K562 (cell line): ENCODE measurements around the gene SMIM15. TPM values are rescaled to one million over a fixed set of nuclear protein-coding genes. Genes with fewer than 3 reads are reported as not detected.

Experiments
- ATAC-seq: fragments of 200-7000 bp; cut with Tn5 transposase; 3 replicates; pipeline ENCODE4 v1.9.1; 2020; ENCODE audit warnings: moderate library complexity
- BruUV-seq: library from RNA; stranded (reverse); fragments of 400-500 nt; replicated peaks from 2 replicates; lab custom pipeline; 2021; lab: Mats Ljungman, UMichigan
- CTCF ChIA-PET: fragments of 300-600 bp; formaldehyde crosslinking; extraction: SDS; loops from one replicate; lab custom pipeline; 2021; ENCODE audit warnings: low intra/inter-chr PET ratio; lab: Yijun Ruan, JAX
- POLR2A ChIA-PET: fragments of 300-600, 350-650 bp; sonication (Branson Sonifier 250); formaldehyde crosslinking; extraction: SDS; loops from one replicate; lab custom pipeline; 2021; ENCODE audit warnings: antibody characterized with exemption, inconsistent platforms; lab: Yijun Ruan, JAX
- DNase-seq, 4 experiments: peaks; one replicate each; pipeline versions ENCODE4 v3.0.0 to v3.0.0-alpha.2; 2011 to 2018; ENCODE audit warnings: low spot score in 3 of 4, mixed read lengths in 3 of 4; ENCODE audit errors: extremely low read depth in 1 of 4
- FAIRE-seq: peaks from 2 replicates; lab custom pipeline; 2011; peaks lifted over from hg19 to GRCh38; lab: Jason Lieb, UNC
- H2AFZ ChIP-seq: 2 replicates; pipeline ENCODE4 v1.6.0; 2011; ENCODE audit warnings: low read depth, low read length, control low read depth, inconsistent platforms
- H3K27ac ChIP-seq: fragments of 200-600 bp; 3 replicates; pipeline ENCODE4 v1.8.0; 2011; ENCODE audit warnings: low read depth, mild to moderate bottlenecking, control low read depth, inconsistent platforms, low read length, moderate library complexity, mixed read lengths; ENCODE audit errors: extremely low read depth
- H3K27me3 ChIP-seq, 2 experiments: fragments of 300-600 bp in 1 of 2; 2 replicates in 1 of 2; 3 replicates in 1 of 2; pipeline versions ENCODE4 v1.6.0 to v1.8.0; 2011; ENCODE audit warnings: inconsistent platforms in 2 of 2, low read length in 2 of 2, mild to moderate bottlenecking in 1 of 2, mixed read lengths in 1 of 2, moderate library complexity in 1 of 2; ENCODE audit not compliant: control insufficient read depth in 2 of 2, insufficient read depth in 2 of 2
- H3K36me3 ChIP-seq: fragments of 300-600 bp; 3 replicates; pipeline ENCODE4 v1.8.0; 2011; ENCODE audit warnings: mild to moderate bottlenecking, low read length, inconsistent platforms; ENCODE audit not compliant: control insufficient read depth, insufficient read depth
- H3K4me1 ChIP-seq, 2 experiments: fragments of 200-600 bp in 1 of 2; replicated peaks in 1 of 2; 2 replicates in 1 of 2; 3 replicates in 1 of 2; pipeline versions ENCODE4 v1.5.1 to v1.8.0; 2011; ENCODE audit warnings: inconsistent platforms in 2 of 2, low read length in 2 of 2, mild to moderate bottlenecking in 1 of 2, mixed read lengths in 1 of 2, moderate library complexity in 1 of 2; ENCODE audit not compliant: control insufficient read depth in 2 of 2, insufficient read depth in 2 of 2
- H3K4me2 ChIP-seq: 2 replicates; pipeline ENCODE4 v1.6.1; 2011; ENCODE audit warnings: low read length, control low read depth, inconsistent platforms, mixed read lengths; ENCODE audit not compliant: insufficient read depth
- H3K4me3 ChIP-seq: fragments of 200-600 bp; sonication (generic), shearing (Covaris generic); 2 replicates; pipeline ENCODE4 v1.5.1; 2016; ENCODE audit warnings: control low read depth, inconsistent platforms
- H3K79me2 ChIP-seq: fragments of 200-600 bp; 3 replicates; pipeline ENCODE4 v1.8.0; 2011; ENCODE audit warnings: low read length, inconsistent platforms; ENCODE audit not compliant: control insufficient read depth, insufficient read depth
- H3K9ac ChIP-seq, 2 experiments: 2 replicates each; pipeline versions ENCODE4 v1.6.0 to v1.6.1; 2011; ENCODE audit warnings: low read depth in 2 of 2, low read length in 2 of 2, control low read depth in 1 of 2, inconsistent platforms in 1 of 2, mild to moderate bottlenecking in 1 of 2, mixed read lengths in 1 of 2; ENCODE audit not compliant: insufficient read depth in 1 of 2
- H3K9me1 ChIP-seq: one replicate; pipeline ENCODE4 v1.6.0; 2011; ENCODE audit warnings: inconsistent platforms, mild to moderate bottlenecking, low read length, moderate library complexity; ENCODE audit not compliant: control insufficient read depth, insufficient read depth
- H3K9me3 ChIP-seq: replicated peaks from 2 replicates; pipeline ENCODE4 v1.5.1; 2011; ENCODE audit warnings: low read depth, low read length, inconsistent platforms; ENCODE audit not compliant: control insufficient read depth, insufficient read depth
- H4K20me1 ChIP-seq: replicated peaks from 2 replicates; pipeline ENCODE4 v1.6.1; 2011; ENCODE audit warnings: low read length, inconsistent platforms, mixed read lengths; ENCODE audit not compliant: control insufficient read depth, insufficient read depth
- CCAR2 ChIP-seq: fragments of 200-400 bp; formaldehyde crosslinking; IDR thresholded peaks from 2 replicates; pipeline ENCODE4 v1.6.1; 2017; ENCODE audit warnings: mild to moderate bottlenecking, low read depth, low read length
- HDAC6 ChIP-seq: IDR thresholded peaks from 2 replicates; pipeline ENCODE4 v1.6.1; 2012; ENCODE audit warnings: low read depth, mild to moderate bottlenecking, control low read depth, inconsistent platforms, low read length, moderate library complexity
- HOXB6 ChIP-seq: fragments of 250-450 bp; sonication (Bioruptor Pico); IDR thresholded peaks from 2 replicates; pipeline ENCODE4 v1.5.1; 2022; ENCODE audit warnings: mild to moderate bottlenecking, borderline replicate concordance
- MAFK ChIP-seq: IDR thresholded peaks from 2 replicates; pipeline ENCODE4 v1.6.1; 2011; ENCODE audit warnings: low read length, improper control_type of control experiment
- MBD1 ChIP-seq: fragments of 250-450 bp; sonication (Bioruptor Pico); IDR thresholded peaks from 2 replicates; pipeline ENCODE4 v1.8.0; 2022; ENCODE audit warnings: inconsistent platforms
- POLR3A ChIP-seq: IDR thresholded peaks from 2 replicates; pipeline ENCODE4 v1.6.1; 2011; ENCODE audit warnings: borderline replicate concordance, mild to moderate bottlenecking, moderate library complexity; ENCODE audit not compliant: insufficient read length, insufficient read depth; ENCODE audit errors: extremely low read depth
- ZKSCAN8 ChIP-seq: fragments of 200-800 bp; sonication (Bioruptor generic); IDR thresholded peaks from 2 replicates; pipeline ENCODE4 v1.6.1; 2016; ENCODE audit warnings: missing genetic modification characterization, missing compliant biosample characterization
- ZSCAN29 ChIP-seq: fragments of 450-650 bp; IDR thresholded peaks from 2 replicates; pipeline ENCODE4 v1.6.1; 2017
- WGBS: fragments of 100-300 bp; shearing (Covaris generic); methylation state at CpG from one replicate; pipeline ENCODE4 v1.1.6; 2016; ENCODE audit warnings: low coverage, mixed read lengths; ENCODE audit not compliant: insufficient coverage; ENCODE audit errors: missing lambda C conversion rate; 5-methylcytosine and 5-hydroxymethylcytosine counted together
- in situ Hi-C: fragments of 300-500 bp; cut with MboI; formaldehyde crosslinking; loops from 4 replicates; pipeline ENCODE4 v1.15.0; 2018; ENCODE audit warnings: inconsistent platforms, mixed read lengths
- intact Hi-C: fragments of 100-400 bp; cut with micrococcal nuclease; formaldehyde crosslinking; loops from 2 replicates; pipeline ENCODE4 v1.14.2; 2022
- polyA plus RNA-seq, 8 experiments: library from polyadenylated mRNA; depleted of rRNA in 4 of 8; stranded (reverse) in 5 of 8; unstranded in 3 of 8; fragments of >200 nt; fragmentation: Nextera tagmentation in 2 of 8; fragmentation: Illumina TruSeq in 1 of 8; extraction: Ambion mirVana in 2 of 8; extraction: Trizol in 1 of 8; gene quantifications; 2 replicates each; pipeline versions ENCODE4 v1.2.1 to v1.2.3, GENCODE V29; 2011 to 2014; ENCODE audit warnings: inconsistent platforms in 1 of 8, missing spikeins in 1 of 8
- total RNA-seq, 7 experiments: library from RNA; depleted of rRNA in 6 of 7; stranded (reverse); fragments of >200 nt in 6 of 7; fragmentation: Illumina TruSeq in 2 of 7; extraction: Trizol in 2 of 7; gene quantifications; 2 replicates each; pipeline versions ENCODE4 v1.2.1 to v1.2.3, GENCODE V29; 2011 to 2021; ENCODE audit warnings: low replicate concordance in 1 of 7

Gene SMIM15
- total and polyA plus RNA-seq, 9 of the 15 experiments (the other 6 are each of a cell fraction or from before 2014, with no cell fraction given) = 16.6 to 124 (median 82.0) TPM

GRCh38 chr5:61177070-61177469 lies 14.8 kb upstream of the SMIM15 start:
- WGBS = 29% methylated on average over 3 of the region's 3 CpGs
- H2AFZ ChIP-seq = no peak overlapping the region; the same call in 1 of the 2 replicates
- BruUV-seq = no TSS peak
- no peak overlapping the region for H3K4me3 ChIP-seq
- H3K9me1 ChIP-seq = no peaks in the 10 kb centered on the region
- DNase-seq (no peak), ATAC-seq (no peak), FAIRE-seq (no peak)
- H3K4me1 ChIP-seq = no peaks in the 10 kb centered on the region
- H4K20me1 ChIP-seq = 0 out of 2 replicates have a peak, but pooled peaks cover 2% of the 10 kb centered on the region
- no peak overlapping the region for H3K4me2 ChIP-seq
- no peaks in the 10 kb centered on the region for H3K27me3 ChIP-seq
- ChIA-PET POLR2A (no interaction called here), CTCF (no interaction called here)
- no peaks in the 10 kb centered on the region for H3K9me3 ChIP-seq
- no peaks in the 10 kb centered on the region for H3K79me2 ChIP-seq
- H3K36me3 ChIP-seq = no peaks in the 10 kb centered on the region
- in situ Hi-C loops (no loop called here), intact Hi-C loops (no loop called here)
- no peak overlapping the region for H3K9ac ChIP-seq
- no peak for TF ChIP-seq HDAC6
- no peak for TF ChIP-seq CCAR2
- TF ChIP-seq ZKSCAN8 (CRISPR knock-in tag) = no peak
- TF ChIP-seq MAFK = no peak
- TF ChIP-seq ZSCAN29 = no peak
- no peak for TF ChIP-seq MBD1
- no peak for TF ChIP-seq HOXB6 (CRISPR knock-in tag)
- no peak for TF ChIP-seq POLR3A
- no peak overlapping the region for H3K27ac ChIP-seq
